ENCODE measurements around the gene RARG. TPM values are rescaled to one million over a fixed set of nuclear protein-coding genes. Genes with fewer than 3 reads are reported as not detected.

RARG gene
- total and polyA plus RNA-seq, 2 of the 4 experiments (the other 2 are of a cell fraction), result 7.9 to 30.9 TPM

DNA sequence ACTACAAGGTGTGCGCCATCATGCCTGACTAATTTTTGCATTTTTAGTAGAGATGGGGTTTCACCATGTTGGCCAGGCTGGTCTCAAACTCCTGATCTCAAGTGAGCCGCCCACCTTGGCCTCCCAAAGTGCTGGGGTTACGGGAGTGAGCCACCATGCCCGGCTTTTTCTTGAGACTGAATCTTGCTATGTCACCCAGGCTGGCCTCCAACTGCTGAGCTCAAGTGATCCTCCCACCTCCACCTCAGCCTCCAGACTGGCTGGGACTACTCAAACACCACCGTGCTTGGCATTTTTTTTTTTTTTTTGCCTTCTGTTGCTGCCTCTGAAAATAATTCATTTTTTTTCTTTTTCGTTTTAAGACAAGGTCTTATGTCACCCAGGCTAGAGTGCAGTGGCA, 27.9 kb upstream of the RARG start:
- H3K9me3 ChIP-seq (ENCODE audit: control insufficient read depth, insufficient read depth, low read length), result no peaks in the 10 kb centered on the region
- H2BK15ac ChIP-seq (ENCODE audit: low read depth, low read length), result no peak overlapping the region
- ATAC-seq (ENCODE audit: low read depth), result no peak
- no peak overlapping the region for H3K4ac ChIP-seq (ENCODE audit: low read depth, low read length)
- TF ChIP-seq CHD1 (IDR thresholded peaks at IDR 0.05; ENCODE audit: low read depth, low read length) (no peak), RFX5 (IDR thresholded peaks at IDR 0.05; ENCODE audit: low read depth, low read length) (no peak), POLR2A (IDR thresholded peaks at IDR 0.05; ENCODE audit: low read depth, low read length) (no peak), SMC3 (IDR thresholded peaks at IDR 0.05; ENCODE audit: low read depth, low read length) (no peak), FOS (IDR thresholded peaks at IDR 0.05; ENCODE audit: low read depth, low read length) (no peak), BHLHE40 (IDR thresholded peaks at IDR 0.05; ENCODE audit: low read depth, low read length) (no peak), RCOR1 (IDR thresholded peaks at IDR 0.05; ENCODE audit: insufficient replicate concordance, low read length) (no peak), MAFK (IDR thresholded peaks at IDR 0.05; ENCODE audit: low read depth, low read length) (no peak), CTCF (conservative IDR thresholded peaks at IDR 0.05; ENCODE audit: low read depth, low read length) (no peak), MXI1 (IDR thresholded peaks at IDR 0.05; ENCODE audit: borderline replicate concordance, low read depth, low read length) (no peak), MAZ (IDR thresholded peaks at IDR 0.05; ENCODE audit: borderline replicate concordance, low read depth, low read length) (no peak)
- TF ChIP-seq, protein P1, sequence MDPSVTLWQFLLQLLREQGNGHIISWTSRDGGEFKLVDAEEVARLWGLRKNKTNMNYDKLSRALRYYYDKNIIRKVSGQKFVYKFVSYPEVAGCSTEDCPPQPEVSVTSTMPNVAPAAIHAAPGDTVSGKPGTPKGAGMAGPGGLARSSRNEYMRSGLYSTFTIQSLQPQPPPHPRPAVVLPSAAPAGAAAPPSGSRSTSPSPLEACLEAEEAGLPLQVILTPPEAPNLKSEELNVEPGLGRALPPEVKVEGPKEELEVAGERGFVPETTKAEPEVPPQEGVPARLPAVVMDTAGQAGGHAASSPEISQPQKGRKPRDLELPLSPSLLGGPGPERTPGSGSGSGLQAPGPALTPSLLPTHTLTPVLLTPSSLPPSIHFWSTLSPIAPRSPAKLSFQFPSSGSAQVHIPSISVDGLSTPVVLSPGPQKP (IDR thresholded peaks at IDR 0.05; ENCODE audit: borderline replicate concordance, low read depth, low read length), result no peak
- TF ChIP-seq, protein P2, sequence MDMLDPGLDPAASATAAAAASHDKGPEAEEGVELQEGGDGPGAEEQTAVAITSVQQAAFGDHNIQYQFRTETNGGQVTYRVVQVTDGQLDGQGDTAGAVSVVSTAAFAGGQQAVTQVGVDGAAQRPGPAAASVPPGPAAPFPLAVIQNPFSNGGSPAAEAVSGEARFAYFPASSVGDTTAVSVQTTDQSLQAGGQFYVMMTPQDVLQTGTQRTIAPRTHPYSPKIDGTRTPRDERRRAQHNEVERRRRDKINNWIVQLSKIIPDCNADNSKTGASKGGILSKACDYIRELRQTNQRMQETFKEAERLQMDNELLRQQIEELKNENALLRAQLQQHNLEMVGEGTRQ (IDR thresholded peaks at IDR 0.05; ENCODE audit: low read depth, low read length), result no peak
- H3K14ac ChIP-seq (replicated peaks; ENCODE audit: low read depth, low read length), result no peak overlapping the region
- 100% methylated on average over 2 of the region's 6 CpGs; no CpG with 5 or more reads in 1 of the 2 experiments for WGBS, 2 experiments (ENCODE audit: extremely low coverage in 2 of 2, insufficient read length in 1 of 2)
- H3K4me2 ChIP-seq (ENCODE audit: low read depth, low read length), result no peak overlapping the region
- no peak overlapping the region for H2AK9ac ChIP-seq (replicated peaks; ENCODE audit: low read depth, low read length, poor library complexity)
- POLR2A ChIA-PET (ENCODE audit: unreplicated experiment), result no interaction called here
- H3K56ac ChIP-seq (ENCODE audit: extremely low read depth, insufficient read depth, low read length), result no peak overlapping the region
- no peak overlapping the region for H3K4me3 ChIP-seq (ENCODE audit: insufficient read depth, low read depth, low read length)
- H4K91ac ChIP-seq (ENCODE audit: insufficient read depth, low read depth, low read length), result no peak overlapping the region
- H3K18ac ChIP-seq (ENCODE audit: low read depth, low read length), result no peak overlapping the region
- no peaks in the 10 kb centered on the region for H3K9me1 ChIP-seq (ENCODE audit: insufficient read depth, low read length)
- H3K9ac ChIP-seq (ENCODE audit: low read depth, low read length), result no peak overlapping the region
- no peak overlapping the region for H2AK5ac ChIP-seq (ENCODE audit: low read depth, low read length)
- dilution Hi-C loops (cut with HindIII; ENCODE audit: low sequenced_read_pairs, unreplicated experiment), result no loop called here
- H2BK120ac ChIP-seq (ENCODE audit: low read depth, low read length), result no peak overlapping the region
- no peak overlapping the region for H2AFZ ChIP-seq (replicated peaks; ENCODE audit: low read length, poor library complexity)
- no peaks in the 10 kb centered on the region for H3K27me3 ChIP-seq (ENCODE audit: control insufficient read depth, insufficient read depth, low read length)
- H3K36me3 ChIP-seq (ENCODE audit: control insufficient read depth, insufficient read depth, low read length), result peaks cover 5% of the 10 kb centered on the region; the same call in 1 of the 2 replicates
- no TSS peak for BruUV-seq (replicated peaks)
- DNase-seq, result no peak
- H3K79me1 ChIP-seq (ENCODE audit: low read depth in 1 of 2, low read length in 2 of 2), result peaks cover 6 to 8% of the 10 kb centered on the region in 2 experiments; a peak in 2 of 4 replicates
- H3K27ac ChIP-seq (ENCODE audit: insufficient read depth, low read length), result no peak overlapping the region
- no peaks in the 10 kb centered on the region; the same call in 1 of the 2 replicates for H4K20me1 ChIP-seq (ENCODE audit: insufficient read depth, low read length)
- CTCF ChIA-PET, result no interaction called here
- intact Hi-C loops (cut with micrococcal nuclease), result no loop called here
- in situ Hi-C loops (cut with MboI; ENCODE audit: low sequenced_read_pairs), result no loop called here
- no peak overlapping the region for H2BK5ac ChIP-seq (ENCODE audit: low read depth, low read length, poor library complexity, severe bottlenecking)
- H3K23ac ChIP-seq (ENCODE audit: low read depth, low read length), result no peak overlapping the region
- no peaks in the 10 kb centered on the region; the same call in 1 of the 2 replicates for H3K4me1 ChIP-seq (ENCODE audit: control insufficient read depth, insufficient read depth, low read length)
- no peak overlapping the region for H4K5ac ChIP-seq (ENCODE audit: low read depth, low read length)
- H4K8ac ChIP-seq (ENCODE audit: low read depth in 2 of 2, low read length in 2 of 2), result no peak overlapping the region
- no peak overlapping the region for H2BK20ac ChIP-seq (ENCODE audit: low read depth, low read length)
